H1 (cell line): ENCODE data around the gene PSPC1. TPM values are rescaled to one million over a fixed set of nuclear protein-coding genes. Genes with fewer than 3 reads are reported as not detected.

Source experiments
- CEBPB ChIP-seq: IDR thresholded peaks from 2 replicates; pipeline ENCODE4 v1.6.1; 2012; ENCODE audit warnings: low read depth, low read length
- CHD1 ChIP-seq: IDR thresholded peaks from 2 replicates; pipeline ENCODE4 v1.6.1; 2012; ENCODE audit warnings: low read depth, low read length, improper control_type of control experiment
- CHD7 ChIP-seq: fragments of 300-600 bp; sonication (generic); IDR thresholded peaks from 2 replicates; pipeline ENCODE4 v1.7.1; 2012; ENCODE audit warnings: low read length, moderate library complexity, mild to moderate bottlenecking, inconsistent platforms; ENCODE audit not compliant: insufficient replicate concordance
- CTCF ChIP-seq, 3 experiments: IDR thresholded peaks; 1 replicate in 2 of 3; 2 replicates in 1 of 3; pipeline versions ENCODE4 v1.5.1 to v1.6.1; 2011; ENCODE audit warnings: low read length in 3 of 3, mild to moderate bottlenecking in 3 of 3, inconsistent platforms in 2 of 3, low read depth in 1 of 3, moderate library complexity in 1 of 3; ENCODE audit not compliant: insufficient read depth in 1 of 3; ENCODE audit errors: control extremely low read depth in 1 of 3
- polyA plus RNA-seq, 7 experiments: library from polyadenylated mRNA; depleted of rRNA in 3 of 7; stranded (reverse) in 5 of 7; unstranded in 2 of 7; fragments of >200 nt in 5 of 7; fragments of 200-250 nt in 2 of 7; gene quantifications; 1 replicate in 5 of 7; 2 replicates in 1 of 7; 4 replicates in 1 of 7; pipeline versions ENCODE4 v1.2.1 to v1.2.3, GENCODE V29; 2011 to 2013; ENCODE audit warnings: missing spikeins in 2 of 7, mixed read lengths in 2 of 7
- total RNA-seq: library from RNA; stranded (reverse); fragmentation: NEBNext Ultra II Directional; extraction: Animal tissue kit (Norgen Biotek cat#: 25700); gene quantifications from 2 replicates; pipeline ENCODE4 v1.2.1, GENCODE V29; 2021

The PSPC1 gene
- total and polyA plus RNA-seq, 2 of the 8 experiments (the other 6 are each of a cell fraction or from before 2014, with no cell fraction given) = 53.4 to 97.4 TPM

- TF ChIP-seq CHD7 (no peak), CTCF (IDR thresholded peaks at IDR 0.05; ENCODE audit: control extremely low read depth in 1 of 3, insufficient read depth in 1 of 3, low read depth in 1 of 3, low read length in 3 of 3) (no peak), CHD1 (no peak), CEBPB (no peak)
- TF ChIP-seq, all 59 proteins: peak for 0
These were observed 34.4 kb upstream of the PSPC1 start (continued) for GRCh38 chr13:19817106-19817505.
